Measurements from ENCODE around the gene SNAP47.

SNAP47 gene

GRCh38 chr1:227767401-227768124, 32.3 kb downstream of the SNAP47 start:
- no peak for TF ChIP-seq RAD21 (IDR thresholded peaks at IDR 0.05; ENCODE audit: low read depth)
- no peak for TF ChIP-seq TCF12 (IDR thresholded peaks at IDR 0.05; ENCODE audit: low read depth)
- no peak for TF ChIP-seq FOXM1 (IDR thresholded peaks at IDR 0.05; ENCODE audit: borderline replicate concordance, low read depth)
- TF ChIP-seq USF1 (IDR thresholded peaks at IDR 0.05), result no peak
- TF ChIP-seq EGR1 (IDR thresholded peaks at IDR 0.05), result no peak
- TF ChIP-seq MAX (IDR thresholded peaks at IDR 0.05), result no peak
- TF ChIP-seq NFIC (IDR thresholded peaks at IDR 0.05), result no peak

GRCh38 chr1:227768125-227768439, 32.8 kb downstream of the SNAP47 start:
- TF ChIP-seq CEBPB (IDR thresholded peaks at IDR 0.05) (no peak), YY1 (IDR thresholded peaks at IDR 0.05; ENCODE audit: low read depth) (no peak), TEAD4 (IDR thresholded peaks at IDR 0.05) (no peak), CREB1 (IDR thresholded peaks at IDR 0.05; ENCODE audit: low read depth) (no peak), MAX (IDR thresholded peaks at IDR 0.05) (no peak), TAF1 (IDR thresholded peaks at IDR 0.05; ENCODE audit: low read depth) (no peak), NFIC (IDR thresholded peaks at IDR 0.05) (no peak), TCF12 (IDR thresholded peaks at IDR 0.05; ENCODE audit: low read depth) (no peak), RAD21 (IDR thresholded peaks at IDR 0.05; ENCODE audit: low read depth) (no peak), ZBTB7A (IDR thresholded peaks at IDR 0.05; ENCODE audit: low read depth) (no peak), FOXM1 (IDR thresholded peaks at IDR 0.05; ENCODE audit: borderline replicate concordance, low read depth) (no peak), REST (IDR thresholded peaks at IDR 0.05; ENCODE audit: low read depth) (no peak), USF1 (IDR thresholded peaks at IDR 0.05) (no peak), EGR1 (IDR thresholded peaks at IDR 0.05) (no peak), EP300 (IDR thresholded peaks at IDR 0.05; ENCODE audit: borderline replicate concordance) (no peak)

- TF ChIP-seq MAX (IDR thresholded peaks at IDR 0.05) (no peak), ZBTB7A (IDR thresholded peaks at IDR 0.05; ENCODE audit: low read depth) (no peak), CEBPB (IDR thresholded peaks at IDR 0.05) (no peak), YY1 (IDR thresholded peaks at IDR 0.05; ENCODE audit: low read depth) (no peak), CREB1 (IDR thresholded peaks at IDR 0.05; ENCODE audit: low read depth) (no peak), TAF1 (IDR thresholded peaks at IDR 0.05; ENCODE audit: low read depth) (no peak), FOXM1 (IDR thresholded peaks at IDR 0.05; ENCODE audit: borderline replicate concordance, low read depth) (no peak), USF1 (IDR thresholded peaks at IDR 0.05) (no peak), REST (IDR thresholded peaks at IDR 0.05; ENCODE audit: low read depth) (no peak), NFIC (IDR thresholded peaks at IDR 0.05) (no peak)
Observed at GRCh38 chr1:227768640-227769039, 33.4 kb downstream of the SNAP47 start.

- no peak for TF ChIP-seq NFIC (IDR thresholded peaks at IDR 0.05)
- no peak for TF ChIP-seq TAF1 (IDR thresholded peaks at IDR 0.05; ENCODE audit: low read depth)
- no peak for TF ChIP-seq FOXM1 (IDR thresholded peaks at IDR 0.05; ENCODE audit: borderline replicate concordance, low read depth)
- no peak for TF ChIP-seq EGR1 (IDR thresholded peaks at IDR 0.05)
- no peak for TF ChIP-seq USF1 (IDR thresholded peaks at IDR 0.05)
- no peak for TF ChIP-seq EP300 (IDR thresholded peaks at IDR 0.05; ENCODE audit: borderline replicate concordance)
- no peak for TF ChIP-seq ZBTB7A (IDR thresholded peaks at IDR 0.05; ENCODE audit: low read depth)
- TF ChIP-seq MAX (IDR thresholded peaks at IDR 0.05), result no peak
- no peak for TF ChIP-seq CREB1 (IDR thresholded peaks at IDR 0.05; ENCODE audit: low read depth)
- no peak for TF ChIP-seq CEBPB (IDR thresholded peaks at IDR 0.05)
- TF ChIP-seq TCF12 (IDR thresholded peaks at IDR 0.05; ENCODE audit: low read depth), result no peak
Observed at GRCh38 chr1:227769047-227769935, 34.1 kb downstream of the SNAP47 start.
